Activated T-cell treated with anti-CD3 and anti-CD28 coated beads, Interleukin-2, amount 50 U/mL, for 24 hours (primary cell): ENCODE data around the gene BLNK.
"Not testable (repeated sequence)": the region's sequence is repeated elsewhere in the genome, so short reads cannot be mapped to it uniquely, and the experiment has no call there.

ENCODE experiments used
- DNase-seq: peaks from one replicate; pipeline ENCODE4 v3.0.0-alpha.2; 2020
- H3K27ac Mint-ChIP-seq: 2 replicates; pipeline ENCODE4 v1.8.0; 2020; ENCODE audit warnings: mild to moderate bottlenecking, mixed read lengths
- H3K27me3 Mint-ChIP-seq: 2 replicates; pipeline ENCODE4 v1.8.0; 2020; ENCODE audit warnings: mixed read lengths
- H3K36me3 Mint-ChIP-seq: 2 replicates; pipeline ENCODE4 v1.8.0; 2020; ENCODE audit warnings: low read depth, mixed read lengths
- H3K4me1 Mint-ChIP-seq: 2 replicates; pipeline ENCODE4 v1.8.0; 2020; ENCODE audit warnings: low read depth, mixed read lengths
- H3K4me3 Mint-ChIP-seq: 2 replicates; pipeline ENCODE4 v1.8.0; 2020; ENCODE audit warnings: mild to moderate bottlenecking, moderate library complexity, mixed read lengths
- H3K9me3 Mint-ChIP-seq: 2 replicates; pipeline ENCODE4 v1.8.0; 2020; ENCODE audit warnings: mixed read lengths

The BLNK gene

GRCh38 chr10:96271016-96271815 is at the start of gene BLNK:
BLNK (minus strand) TSS chr10:96271569; CDS start chr10:96271398, 171 bp downstream.
- no peak for DNase-seq
- Mint-ChIP-seq H3K27ac (no peak within 1 kb of the TSS), H3K36me3 (no peaks in the 10 kb centered on the region), H3K9me3 (no peaks in the 10 kb centered on the region), H3K4me3 (no peak within 1 kb of the TSS), H3K27me3 (peaks cover 14% of the 10 kb centered on the region), H3K4me1 (peaks cover 4% of the 10 kb centered on the region)

- no peak for DNase-seq
- Mint-ChIP-seq H3K4me3 (no peak overlapping the region), H3K36me3 (no peaks in the 10 kb centered on the region), H3K9me3 (no peaks in the 10 kb centered on the region), H3K27ac (no peak overlapping the region), H3K27me3 (peaks cover 32% of the 10 kb centered on the region), H3K4me1 (no peaks in the 10 kb centered on the region)
Measured at GRCh38 chr10:96319754-96320474, 48.5 kb upstream of the BLNK start.

- Mint-ChIP-seq H3K27ac (no peak overlapping the region), H3K27me3 (peaks cover 24% of the 10 kb centered on the region)
Measured at GRCh38 chr10:96317067-96317833, 45.9 kb upstream of the BLNK start.

GRCh38 chr10:96313344-96313743 is 42.0 kb upstream of the BLNK start:
- H3K27ac Mint-ChIP-seq, result no peak overlapping the region
- H3K36me3 Mint-ChIP-seq, result no peaks in the 10 kb centered on the region
- DNase-seq, result no peak
- H3K27me3 Mint-ChIP-seq, result peaks cover 17% of the 10 kb centered on the region
- no peaks in the 10 kb centered on the region for H3K9me3 Mint-ChIP-seq
- no peak overlapping the region for H3K4me3 Mint-ChIP-seq
- no peaks in the 10 kb centered on the region for H3K4me1 Mint-ChIP-seq

More at GRCh38 chr10:96317067-96317833, 45.9 kb upstream of the BLNK start:
- DNase-seq, result no peak
- H3K9me3 Mint-ChIP-seq, result no peaks in the 10 kb centered on the region
- no peaks in the 10 kb centered on the region for H3K4me1 Mint-ChIP-seq
- H3K36me3 Mint-ChIP-seq, result no peaks in the 10 kb centered on the region
- no peak overlapping the region for H3K4me3 Mint-ChIP-seq

GRCh38 chr10:96311180-96311715 is 39.9 kb upstream of the BLNK start:
- no peaks in the 10 kb centered on the region for H3K36me3 Mint-ChIP-seq
- H3K4me1 Mint-ChIP-seq, result peaks cover 7% of the 10 kb centered on the region
- no peak for DNase-seq
- H3K9me3 Mint-ChIP-seq, result no peaks in the 10 kb centered on the region
- H3K27me3 Mint-ChIP-seq, result peaks cover 20% of the 10 kb centered on the region
- H3K27ac Mint-ChIP-seq, result no peak overlapping the region
- H3K4me3 Mint-ChIP-seq, result no peak overlapping the region

GRCh38 chr10:96310321-96310669 is 38.9 kb upstream of the BLNK start:
- DNase-seq, result no peak
- Mint-ChIP-seq H3K27me3 (peaks cover 22% of the 10 kb centered on the region), H3K4me1 (peaks cover 8% of the 10 kb centered on the region), H3K36me3 (no peaks in the 10 kb centered on the region), H3K9me3 (no peaks in the 10 kb centered on the region), H3K4me3 (no peak overlapping the region), H3K27ac (no peak overlapping the region)

- no peak overlapping the region for H3K4me3 Mint-ChIP-seq
- H3K27me3 Mint-ChIP-seq, result peaks cover 25% of the 10 kb centered on the region
- no peaks in the 10 kb centered on the region for H3K36me3 Mint-ChIP-seq
- H3K4me1 Mint-ChIP-seq, result peaks cover 10% of the 10 kb centered on the region
- no peak overlapping the region for H3K27ac Mint-ChIP-seq
- no peak for DNase-seq
- no peaks in the 10 kb centered on the region for H3K9me3 Mint-ChIP-seq
Measured at GRCh38 chr10:96309628-96310320, 38.4 kb upstream of the BLNK start.

GRCh38 chr10:96308854-96309253 is 37.5 kb upstream of the BLNK start:
- peaks cover 33% of the 10 kb centered on the region for H3K27me3 Mint-ChIP-seq
- not testable (repeated sequence) for H3K4me3 Mint-ChIP-seq, DNase-seq, H3K36me3 Mint-ChIP-seq, H3K9me3 Mint-ChIP-seq, H3K27ac Mint-ChIP-seq
- H3K4me1 Mint-ChIP-seq, result peaks cover 18% of the 10 kb centered on the region

GRCh38 chr10:96306516-96306915 is 35.1 kb upstream of the BLNK start:
- no peak overlapping the region for H3K27ac Mint-ChIP-seq
- no peaks in the 10 kb centered on the region for H3K36me3 Mint-ChIP-seq
- no peaks in the 10 kb centered on the region for H3K9me3 Mint-ChIP-seq
- peak; percentile 39 for DNase-seq
- H3K4me1 Mint-ChIP-seq, result peaks cover 20% of the 10 kb centered on the region
- H3K27me3 Mint-ChIP-seq, result peaks cover 44% of the 10 kb centered on the region
- H3K4me3 Mint-ChIP-seq, result no peak overlapping the region

- H3K36me3 Mint-ChIP-seq, result no peaks in the 10 kb centered on the region
- DNase-seq, result no peak
- H3K4me1 Mint-ChIP-seq, result peaks cover 34% of the 10 kb centered on the region
- peaks cover 48% of the 10 kb centered on the region for H3K27me3 Mint-ChIP-seq
- H3K4me3 Mint-ChIP-seq, result no peak overlapping the region
- H3K9me3 Mint-ChIP-seq, result no peaks in the 10 kb centered on the region
- H3K27ac Mint-ChIP-seq, result no peak overlapping the region
Measured at GRCh38 chr10:96305019-96305418, 33.6 kb upstream of the BLNK start.

GRCh38 chr10:96304230-96304629 is 32.9 kb upstream of the BLNK start, which contains the start of gene DNTT:
DNTT (plus strand) TSS chr10:96304434; CDS start chr10:96304498, 64 bp downstream.
- no peak for DNase-seq
- Mint-ChIP-seq H3K36me3 (no peaks in the 10 kb centered on the region), H3K4me1 (peaks cover 42% of the 10 kb centered on the region), H3K27me3 (peaks cover 48% of the 10 kb centered on the region), H3K27ac (no peak within 1 kb of the TSS), H3K4me3 (no peak within 1 kb of the TSS), H3K9me3 (no peaks in the 10 kb centered on the region)

GRCh38 chr10:96301616-96302015 is 30.2 kb upstream of the BLNK start:
- no peak overlapping the region for H3K4me3 Mint-ChIP-seq
- H3K9me3 Mint-ChIP-seq, result no peaks in the 10 kb centered on the region
- no peak overlapping the region for H3K27ac Mint-ChIP-seq
- no peak for DNase-seq
- H3K27me3 Mint-ChIP-seq, result peaks cover 39% of the 10 kb centered on the region
- peaks cover 57% of the 10 kb centered on the region for H3K4me1 Mint-ChIP-seq
- H3K36me3 Mint-ChIP-seq, result no peaks in the 10 kb centered on the region

GRCh38 chr10:96299383-96299782 is 28.0 kb upstream of the BLNK start:
- Mint-ChIP-seq H3K27me3 (peaks cover 19% of the 10 kb centered on the region), H3K36me3 (no peaks in the 10 kb centered on the region), H3K4me1 (peaks cover 54% of the 10 kb centered on the region), H3K27ac (peak overlapping the region; percentile 84), H3K4me3 (peak overlapping the region; percentile 54), H3K9me3 (no peaks in the 10 kb centered on the region)
- DNase-seq, result no peak

- Mint-ChIP-seq H3K27me3 (peaks cover 11% of the 10 kb centered on the region), H3K27ac (no peak overlapping the region), H3K9me3 (no peaks in the 10 kb centered on the region), H3K4me3 (no peak overlapping the region), H3K4me1 (peaks cover 50% of the 10 kb centered on the region), H3K36me3 (no peaks in the 10 kb centered on the region)
- DNase-seq, result no peak
Measured at GRCh38 chr10:96298362-96298761, 27.0 kb upstream of the BLNK start.
